VCaP (cell line): ENCODE data around the gene TEDC2.

Experiments
- H3K27ac ChIP-seq: fragments of 450-650 bp; 2 replicates; pipeline ENCODE4 v1.5.1; 2017
- CTCF ChIP-seq: fragments of 450-650 bp; conservative IDR thresholded peaks from 2 replicates; pipeline ENCODE4 v1.5.1; 2017; ENCODE audit warnings: mild to moderate bottlenecking, moderate library complexity

TEDC2 gene

GRCh38 chr16:2425825-2426430 lies 34.0 kb upstream of the TEDC2 start:
- no peak for TF ChIP-seq CTCF
- no peak overlapping the region for H3K27ac ChIP-seq

- TF ChIP-seq CTCF = no peak
- H3K27ac ChIP-seq = no peak overlapping the region
These were observed 33.0 kb upstream of the TEDC2 start for GRCh38 chr16:2426941-2427361.

GRCh38 chr16:2427526-2427925 lies 32.4 kb upstream of the TEDC2 start:
- no peak for TF ChIP-seq CTCF
- no peak overlapping the region for H3K27ac ChIP-seq

GRCh38 chr16:2428051-2428783 lies 31.7 kb upstream of the TEDC2 start:
- peak overlapping the region; percentile 72; the same call in 1 of the 2 replicates for H3K27ac ChIP-seq
- 0 out of 2 replicates have a peak, but pooled peaks have one; percentile 9 for TF ChIP-seq CTCF

- no peak for TF ChIP-seq CTCF
- H3K27ac ChIP-seq = peak overlapping the region; percentile 72; the same call in 1 of the 2 replicates
These were observed 31.2 kb upstream of the TEDC2 start for GRCh38 chr16:2428784-2429033.

GRCh38 chr16:2429034-2429770 lies 30.7 kb upstream of the TEDC2 start, which contains the start of gene CCNF:
Gene CCNF, plus strand, starts transcription at chr16:2429447. Its CDS starts 35 bp downstream, at chr16:2429482.
- H3K27ac ChIP-seq = peak within 1 kb of the TSS; percentile 72
- no peak for TF ChIP-seq CTCF

GRCh38 chr16:2429771-2430663 lies 29.9 kb upstream of the TEDC2 start:
- peak; percentile 47 for TF ChIP-seq CTCF
- H3K27ac ChIP-seq = peak overlapping the region; percentile 72
